ENCODE measurements around the gene FUCA1.

The FUCA1 gene

DNA sequence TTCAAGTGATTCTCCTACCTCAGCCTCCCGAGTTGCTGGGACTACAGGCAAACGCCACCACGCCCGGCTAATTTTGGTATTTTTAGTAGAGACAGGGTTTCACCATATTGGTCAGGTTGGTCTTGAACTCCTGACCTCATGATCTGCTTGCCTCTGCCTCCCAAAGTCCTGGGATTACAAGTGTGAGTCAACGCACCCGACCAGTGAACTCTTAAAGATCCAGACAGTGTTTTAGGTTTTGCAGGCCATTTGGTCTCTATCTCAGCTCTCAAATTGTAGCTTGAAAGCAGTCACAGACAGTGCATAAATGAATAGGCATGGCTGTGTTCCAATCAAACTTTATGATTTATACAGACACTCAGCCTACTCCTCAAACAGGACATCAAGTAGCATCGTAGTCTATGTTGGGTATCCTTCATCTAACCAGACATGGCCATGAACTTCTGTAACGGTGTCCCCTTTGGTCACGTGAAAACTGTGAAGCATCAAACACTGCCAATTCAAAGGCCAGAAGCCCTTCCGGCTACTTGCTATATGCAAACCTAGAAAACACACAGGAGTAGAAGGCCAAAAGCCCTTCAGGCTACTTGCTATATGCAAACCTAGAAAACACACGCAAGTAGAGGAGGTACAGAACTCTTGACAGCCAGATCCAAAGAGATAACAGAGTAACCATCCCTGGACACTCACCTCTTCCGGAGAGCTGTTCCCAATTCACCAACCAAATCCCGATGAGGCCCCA is 3.1 kb downstream of the FUCA1 start:
- TF ChIP-seq PPARA (CRISPR knock-in tag; IDR thresholded peaks at IDR 0.05; ENCODE audit: borderline replicate concordance) (no peak), ZNF565 (CRISPR knock-in tag; conservative IDR thresholded peaks at IDR 0.05; ENCODE audit: low read depth) (no peak), SNAI2 (CRISPR knock-in tag; IDR thresholded peaks at IDR 0.05) (no peak), ZFP30 (CRISPR knock-in tag; IDR thresholded peaks at IDR 0.05) (no peak)
- ATAC-seq: no peak

DNA sequence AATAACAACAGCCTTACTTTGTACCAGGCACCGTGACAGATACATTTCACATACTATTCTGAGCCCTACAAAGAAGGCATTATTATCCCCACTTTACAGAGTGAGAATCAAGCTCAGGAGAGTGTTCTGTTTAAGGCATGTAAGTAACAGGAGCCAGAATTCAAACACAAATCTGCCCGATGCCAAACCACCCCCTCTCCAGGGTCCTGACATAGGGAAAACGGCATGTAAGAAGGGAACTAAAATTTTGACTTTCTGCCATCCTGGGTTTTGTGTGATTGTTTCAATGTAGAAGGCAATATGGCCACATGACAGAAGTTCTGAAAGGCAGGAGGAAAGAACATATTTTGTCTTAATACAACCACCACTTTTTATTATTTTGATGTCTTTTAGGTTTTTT is 5.5 kb downstream of the FUCA1 start:
- no peak for ATAC-seq
- TF ChIP-seq, protein P1, sequence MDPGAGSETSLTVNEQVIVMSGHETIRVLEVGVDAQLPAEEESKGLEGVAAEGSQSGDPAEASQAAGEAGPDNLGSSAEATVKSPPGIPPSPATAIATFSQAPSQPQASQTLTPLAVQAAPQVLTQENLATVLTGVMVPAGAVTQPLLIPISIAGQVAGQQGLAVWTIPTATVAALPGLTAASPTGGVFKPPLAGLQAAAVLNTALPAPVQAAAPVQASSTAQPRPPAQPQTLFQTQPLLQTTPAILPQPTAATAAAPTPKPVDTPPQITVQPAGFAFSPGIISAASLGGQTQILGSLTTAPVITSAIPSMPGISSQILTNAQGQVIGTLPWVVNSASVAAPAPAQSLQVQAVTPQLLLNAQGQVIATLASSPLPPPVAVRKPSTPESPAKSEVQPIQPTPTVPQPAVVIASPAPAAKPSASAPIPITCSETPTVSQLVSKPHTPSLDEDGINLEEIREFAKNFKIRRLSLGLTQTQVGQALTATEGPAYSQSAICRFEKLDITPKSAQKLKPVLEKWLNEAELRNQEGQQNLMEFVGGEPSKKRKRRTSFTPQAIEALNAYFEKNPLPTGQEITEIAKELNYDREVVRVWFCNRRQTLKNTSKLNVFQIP (CRISPR knock-in tag; IDR thresholded peaks at IDR 0.05; ENCODE audit: borderline replicate concordance, low read depth): no peak
- TF ChIP-seq TCF4 (CRISPR knock-in tag; IDR thresholded peaks at IDR 0.05; ENCODE audit: borderline replicate concordance): no peak
- TF ChIP-seq, protein P2, sequence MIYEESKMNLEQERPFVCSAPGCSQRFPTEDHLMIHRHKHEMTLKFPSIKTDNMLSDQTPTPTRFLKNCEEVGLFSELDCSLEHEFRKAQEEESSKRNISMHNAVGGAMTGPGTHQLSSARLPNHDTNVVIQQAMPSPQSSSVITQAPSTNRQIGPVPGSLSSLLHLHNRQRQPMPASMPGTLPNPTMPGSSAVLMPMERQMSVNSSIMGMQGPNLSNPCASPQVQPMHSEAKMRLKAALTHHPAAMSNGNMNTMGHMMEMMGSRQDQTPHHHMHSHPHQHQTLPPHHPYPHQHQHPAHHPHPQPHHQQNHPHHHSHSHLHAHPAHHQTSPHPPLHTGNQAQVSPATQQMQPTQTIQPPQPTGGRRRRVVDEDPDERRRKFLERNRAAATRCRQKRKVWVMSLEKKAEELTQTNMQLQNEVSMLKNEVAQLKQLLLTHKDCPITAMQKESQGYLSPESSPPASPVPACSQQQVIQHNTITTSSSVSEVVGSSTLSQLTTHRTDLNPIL (CRISPR knock-in tag; IDR thresholded peaks at IDR 0.05; ENCODE audit: low read depth): no peak
- no peak for TF ChIP-seq ZFP3 (CRISPR knock-in tag; IDR thresholded peaks at IDR 0.05)
- no peak for TF ChIP-seq SNAI2 (CRISPR knock-in tag; IDR thresholded peaks at IDR 0.05)
- TF ChIP-seq, protein P3, sequence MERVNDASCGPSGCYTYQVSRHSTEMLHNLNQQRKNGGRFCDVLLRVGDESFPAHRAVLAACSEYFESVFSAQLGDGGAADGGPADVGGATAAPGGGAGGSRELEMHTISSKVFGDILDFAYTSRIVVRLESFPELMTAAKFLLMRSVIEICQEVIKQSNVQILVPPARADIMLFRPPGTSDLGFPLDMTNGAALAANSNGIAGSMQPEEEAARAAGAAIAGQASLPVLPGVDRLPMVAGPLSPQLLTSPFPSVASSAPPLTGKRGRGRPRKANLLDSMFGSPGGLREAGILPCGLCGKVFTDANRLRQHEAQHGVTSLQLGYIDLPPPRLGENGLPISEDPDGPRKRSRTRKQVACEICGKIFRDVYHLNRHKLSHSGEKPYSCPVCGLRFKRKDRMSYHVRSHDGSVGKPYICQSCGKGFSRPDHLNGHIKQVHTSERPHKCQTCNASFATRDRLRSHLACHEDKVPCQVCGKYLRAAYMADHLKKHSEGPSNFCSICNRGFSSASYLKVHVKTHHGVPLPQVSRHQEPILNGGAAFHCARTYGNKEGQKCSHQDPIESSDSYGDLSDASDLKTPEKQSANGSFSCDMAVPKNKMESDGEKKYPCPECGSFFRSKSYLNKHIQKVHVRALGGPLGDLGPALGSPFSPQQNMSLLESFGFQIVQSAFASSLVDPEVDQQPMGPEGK (CRISPR knock-in tag; IDR thresholded peaks at IDR 0.05; ENCODE audit: borderline replicate concordance): no peak
- TF ChIP-seq CSDC2 (CRISPR knock-in tag; IDR thresholded peaks at IDR 0.05): no peak
- TF ChIP-seq ZNF8 (CRISPR knock-in tag; IDR thresholded peaks at IDR 0.05): no peak
- TF ChIP-seq ZNF70 (CRISPR knock-in tag; IDR thresholded peaks at IDR 0.05): no peak
- TF ChIP-seq ARNTL (CRISPR knock-in tag; IDR thresholded peaks at IDR 0.05; ENCODE audit: borderline replicate concordance, low read depth): no peak
- TF ChIP-seq, protein P4, sequence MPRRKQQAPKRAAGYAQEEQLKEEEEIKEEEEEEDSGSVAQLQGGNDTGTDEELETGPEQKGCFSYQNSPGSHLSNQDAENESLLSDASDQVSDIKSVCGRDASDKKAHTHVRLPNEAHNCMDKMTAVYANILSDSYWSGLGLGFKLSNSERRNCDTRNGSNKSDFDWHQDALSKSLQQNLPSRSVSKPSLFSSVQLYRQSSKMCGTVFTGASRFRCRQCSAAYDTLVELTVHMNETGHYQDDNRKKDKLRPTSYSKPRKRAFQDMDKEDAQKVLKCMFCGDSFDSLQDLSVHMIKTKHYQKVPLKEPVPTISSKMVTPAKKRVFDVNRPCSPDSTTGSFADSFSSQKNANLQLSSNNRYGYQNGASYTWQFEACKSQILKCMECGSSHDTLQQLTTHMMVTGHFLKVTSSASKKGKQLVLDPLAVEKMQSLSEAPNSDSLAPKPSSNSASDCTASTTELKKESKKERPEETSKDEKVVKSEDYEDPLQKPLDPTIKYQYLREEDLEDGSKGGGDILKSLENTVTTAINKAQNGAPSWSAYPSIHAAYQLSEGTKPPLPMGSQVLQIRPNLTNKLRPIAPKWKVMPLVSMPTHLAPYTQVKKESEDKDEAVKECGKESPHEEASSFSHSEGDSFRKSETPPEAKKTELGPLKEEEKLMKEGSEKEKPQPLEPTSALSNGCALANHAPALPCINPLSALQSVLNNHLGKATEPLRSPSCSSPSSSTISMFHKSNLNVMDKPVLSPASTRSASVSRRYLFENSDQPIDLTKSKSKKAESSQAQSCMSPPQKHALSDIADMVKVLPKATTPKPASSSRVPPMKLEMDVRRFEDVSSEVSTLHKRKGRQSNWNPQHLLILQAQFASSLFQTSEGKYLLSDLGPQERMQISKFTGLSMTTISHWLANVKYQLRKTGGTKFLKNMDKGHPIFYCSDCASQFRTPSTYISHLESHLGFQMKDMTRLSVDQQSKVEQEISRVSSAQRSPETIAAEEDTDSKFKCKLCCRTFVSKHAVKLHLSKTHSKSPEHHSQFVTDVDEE (CRISPR knock-in tag; IDR thresholded peaks at IDR 0.05): no peak
- TF ChIP-seq PPARA (CRISPR knock-in tag; IDR thresholded peaks at IDR 0.05; ENCODE audit: borderline replicate concordance): no peak
- TF ChIP-seq, protein P5, sequence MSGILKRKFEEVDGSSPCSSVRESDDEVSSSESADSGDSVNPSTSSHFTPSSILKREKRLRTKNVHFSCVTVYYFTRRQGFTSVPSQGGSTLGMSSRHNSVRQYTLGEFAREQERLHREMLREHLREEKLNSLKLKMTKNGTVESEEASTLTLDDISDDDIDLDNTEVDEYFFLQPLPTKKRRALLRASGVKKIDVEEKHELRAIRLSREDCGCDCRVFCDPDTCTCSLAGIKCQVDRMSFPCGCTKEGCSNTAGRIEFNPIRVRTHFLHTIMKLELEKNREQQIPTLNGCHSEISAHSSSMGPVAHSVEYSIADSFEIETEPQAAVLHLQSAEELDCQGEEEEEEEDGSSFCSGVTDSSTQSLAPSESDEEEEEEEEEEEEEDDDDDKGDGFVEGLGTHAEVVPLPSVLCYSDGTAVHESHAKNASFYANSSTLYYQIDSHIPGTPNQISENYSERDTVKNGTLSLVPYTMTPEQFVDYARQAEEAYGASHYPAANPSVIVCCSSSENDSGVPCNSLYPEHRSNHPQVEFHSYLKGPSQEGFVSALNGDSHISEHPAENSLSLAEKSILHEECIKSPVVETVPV (CRISPR knock-in tag; IDR thresholded peaks at IDR 0.05): no peak
- no peak for TF ChIP-seq BACH2 (CRISPR knock-in tag; IDR thresholded peaks at IDR 0.05; ENCODE audit: borderline replicate concordance)

DNA sequence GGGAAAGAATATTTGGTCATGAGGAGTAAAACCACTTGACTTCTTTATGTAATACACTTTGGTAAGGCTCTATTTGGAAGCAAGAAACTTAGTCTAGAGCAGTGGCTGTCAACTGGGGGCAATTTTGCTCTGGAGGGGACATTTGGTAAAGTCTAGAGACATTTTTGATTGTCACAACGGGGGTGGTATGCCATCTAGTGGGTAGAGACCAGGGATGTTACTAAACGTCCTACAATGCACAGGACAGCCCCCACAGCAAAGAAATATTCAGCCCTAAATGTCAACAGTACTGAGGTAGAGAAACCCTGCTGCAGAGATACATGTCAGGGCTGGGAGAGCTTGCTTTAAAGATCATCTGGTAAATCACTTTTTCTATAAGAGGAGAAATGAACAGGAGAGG is 13.5 kb downstream of the FUCA1 start:
- no peak for ATAC-seq
- TF ChIP-seq PPARA (CRISPR knock-in tag; IDR thresholded peaks at IDR 0.05; ENCODE audit: borderline replicate concordance) (no peak), ZFP3 (CRISPR knock-in tag; IDR thresholded peaks at IDR 0.05) (no peak), ISL1 (CRISPR knock-in tag; IDR thresholded peaks at IDR 0.05) (no peak), ZC3H10 (CRISPR knock-in tag; IDR thresholded peaks at IDR 0.05) (no peak), SNAI2 (CRISPR knock-in tag; IDR thresholded peaks at IDR 0.05) (no peak), ZNF70 (CRISPR knock-in tag; IDR thresholded peaks at IDR 0.05) (no peak), BACH2 (CRISPR knock-in tag; IDR thresholded peaks at IDR 0.05; ENCODE audit: borderline replicate concordance) (no peak)
- TF ChIP-seq, protein P1 (CRISPR knock-in tag; IDR thresholded peaks at IDR 0.05; ENCODE audit: borderline replicate concordance, low read depth): no peak
- TF ChIP-seq, protein P4 (CRISPR knock-in tag; IDR thresholded peaks at IDR 0.05): no peak
- TF ChIP-seq, protein P2 (CRISPR knock-in tag; IDR thresholded peaks at IDR 0.05; ENCODE audit: low read depth): no peak
